OCI-LY3 (cell line): ENCODE measurements around the gene TEX13B.

Experiments used
- H2AFZ ChIP-seq: fragments of 200-600, 300-600 bp; shearing (Covaris generic); 2 replicates; pipeline ENCODE4 v1.6.0; 2014; ENCODE audit warnings: antibody characterized with exemption, low read depth, low read length
- H3K27ac ChIP-seq: fragments of 200-600, 300-600 bp; sonication (generic); 2 replicates; pipeline ENCODE4 v1.5.1; 2014; ENCODE audit warnings: mild to moderate bottlenecking, low read length, moderate library complexity, mixed read lengths
- H3K27me3 ChIP-seq: fragments of 200-600, 300-600 bp; sonication (generic); 2 replicates; pipeline ENCODE4 v1.6.1; 2014; ENCODE audit warnings: low read depth, low read length, mixed read lengths
- H3K36me3 ChIP-seq: fragments of 200-600, 300-600 bp; sonication (generic); replicated peaks from 2 replicates; pipeline ENCODE3; 2014; ENCODE audit warnings: low read depth, low read length, mixed read lengths
- H3K4me1 ChIP-seq: fragments of 300-600, 200-600 bp; sonication (generic); 2 replicates; pipeline ENCODE4 v1.6.1; 2014; ENCODE audit warnings: low read length, mixed read lengths
- H3K4me2 ChIP-seq: fragments of 200-600, 300-600 bp; sonication (generic); 2 replicates; pipeline ENCODE4 v1.6.1; 2014; ENCODE audit warnings: low read length, mixed read lengths
- H3K4me3 ChIP-seq: fragments of 300-600, 200-600 bp; sonication (generic); 2 replicates; pipeline ENCODE4 v1.5.1; 2014; ENCODE audit warnings: antibody characterized with exemption, mild to moderate bottlenecking, low read length, moderate library complexity
- H3K79me2 ChIP-seq: fragments of 300-600, 200-600 bp; shearing (Covaris generic); 2 replicates; pipeline ENCODE4 v1.6.1; 2014; ENCODE audit warnings: mild to moderate bottlenecking, low read length, mixed read lengths
- H3K9ac ChIP-seq: fragments of 300-600, 200-600 bp; shearing (Covaris generic); 2 replicates; pipeline ENCODE4 v1.6.0; 2014; ENCODE audit warnings: mild to moderate bottlenecking, low read length, moderate library complexity
- H3K9me3 ChIP-seq: fragments of 200-600, 300-600 bp; shearing (Covaris generic); 2 replicates; pipeline ENCODE4 v1.6.1; 2014; ENCODE audit warnings: low read length, mixed read lengths; ENCODE audit not compliant: insufficient read depth
- H4K20me1 ChIP-seq: fragments of 200-600, 300-600 bp; sonication (generic); 2 replicates; pipeline ENCODE4 v1.6.1; 2016; ENCODE audit warnings: low read length, mixed read lengths; ENCODE audit not compliant: insufficient read depth
- EZH2phosphoT487 ChIP-seq: fragments of 200-600 bp; shearing (Covaris generic); IDR thresholded peaks from 2 replicates; pipeline ENCODE4 v1.6.1; 2018; ENCODE audit warnings: antibody characterized with exemption, mixed run types, low read depth
- TF ChIP-seq, protein P1 (sequence below): fragments of 200-600, 300-600 bp; sonication (generic); IDR thresholded peaks from 2 replicates; pipeline ENCODE4 v1.5.1; 2014; ENCODE audit warnings: antibody characterized with exemption, low read length, low read depth

The TEX13B gene

GRCh38 chrX:107985033-107985432, 2.9 kb upstream of the TEX13B start:
- Histone ChIP-seq H3K4me1 (peaks cover 3% of the 10 kb centered on the region; the same call in 1 of the 2 replicates), H3K27me3 (no peaks in the 10 kb centered on the region), H3K27ac (no peak overlapping the region), H3K79me2 (no peaks in the 10 kb centered on the region), H3K4me2 (no peak overlapping the region), H3K9me3 (no peaks in the 10 kb centered on the region), H2AFZ (no peak overlapping the region), H3K9ac (no peak overlapping the region), H4K20me1 (no peaks in the 10 kb centered on the region), H3K4me3 (no peak overlapping the region), H3K36me3 (no peaks in the 10 kb centered on the region)
- no peak for TF ChIP-seq EZH2phosphoT487
- TF ChIP-seq, protein P1, sequence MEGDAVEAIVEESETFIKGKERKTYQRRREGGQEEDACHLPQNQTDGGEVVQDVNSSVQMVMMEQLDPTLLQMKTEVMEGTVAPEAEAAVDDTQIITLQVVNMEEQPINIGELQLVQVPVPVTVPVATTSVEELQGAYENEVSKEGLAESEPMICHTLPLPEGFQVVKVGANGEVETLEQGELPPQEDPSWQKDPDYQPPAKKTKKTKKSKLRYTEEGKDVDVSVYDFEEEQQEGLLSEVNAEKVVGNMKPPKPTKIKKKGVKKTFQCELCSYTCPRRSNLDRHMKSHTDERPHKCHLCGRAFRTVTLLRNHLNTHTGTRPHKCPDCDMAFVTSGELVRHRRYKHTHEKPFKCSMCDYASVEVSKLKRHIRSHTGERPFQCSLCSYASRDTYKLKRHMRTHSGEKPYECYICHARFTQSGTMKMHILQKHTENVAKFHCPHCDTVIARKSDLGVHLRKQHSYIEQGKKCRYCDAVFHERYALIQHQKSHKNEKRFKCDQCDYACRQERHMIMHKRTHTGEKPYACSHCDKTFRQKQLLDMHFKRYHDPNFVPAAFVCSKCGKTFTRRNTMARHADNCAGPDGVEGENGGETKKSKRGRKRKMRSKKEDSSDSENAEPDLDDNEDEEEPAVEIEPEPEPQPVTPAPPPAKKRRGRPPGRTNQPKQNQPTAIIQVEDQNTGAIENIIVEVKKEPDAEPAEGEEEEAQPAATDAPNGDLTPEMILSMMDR: no peak

- H3K9ac ChIP-seq: no peak overlapping the region
- H2AFZ ChIP-seq: no peak overlapping the region
- peaks cover 3% of the 10 kb centered on the region; the same call in 1 of the 2 replicates for H3K27me3 ChIP-seq
- no peaks in the 10 kb centered on the region for H3K36me3 ChIP-seq
- H3K27ac ChIP-seq: peak overlapping the region; percentile 55
- H3K4me3 ChIP-seq: no peak overlapping the region
- peaks cover 9% of the 10 kb centered on the region; the same call in 1 of the 2 replicates for H3K4me1 ChIP-seq
- TF ChIP-seq, protein P1: no peak
- no peak for TF ChIP-seq EZH2phosphoT487
- H4K20me1 ChIP-seq: no peaks in the 10 kb centered on the region
- no peak overlapping the region for H3K4me2 ChIP-seq
- H3K79me2 ChIP-seq: no peaks in the 10 kb centered on the region
- H3K9me3 ChIP-seq: no peaks in the 10 kb centered on the region
Observed at GRCh38 chrX:107979534-107979933, 2.6 kb downstream of the TEX13B start.

DNA sequence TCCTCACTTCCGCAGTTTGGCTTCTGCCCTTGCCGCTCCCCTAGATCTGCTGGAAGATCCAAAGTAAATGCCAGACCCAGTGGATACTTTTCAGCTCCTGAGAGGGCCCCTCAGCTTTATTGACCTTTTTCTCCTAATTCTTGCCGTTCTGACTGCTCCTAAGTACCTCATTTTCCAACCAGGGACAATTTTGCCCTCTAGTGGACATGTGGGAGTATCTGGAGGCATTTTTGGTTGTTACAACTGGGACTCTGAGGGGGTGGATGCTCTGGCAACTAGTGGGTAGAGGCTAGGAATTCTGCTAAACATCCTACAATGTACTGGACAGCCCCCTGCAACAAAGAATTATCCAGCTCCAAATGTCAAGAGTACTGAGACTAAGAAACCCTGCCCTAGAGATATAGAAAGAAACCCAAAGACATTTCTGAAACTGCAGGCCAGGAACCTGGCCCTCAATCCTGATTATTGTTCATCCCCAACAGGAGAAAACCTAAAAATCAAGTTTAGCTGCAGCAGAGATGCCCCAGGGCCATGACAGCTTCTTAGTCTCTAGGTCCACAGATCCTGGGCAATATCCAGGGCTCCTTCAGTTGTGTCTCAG, 3.4 kb downstream of the TEX13B start:
- Histone ChIP-seq H2AFZ (no peak overlapping the region), H3K36me3 (no peaks in the 10 kb centered on the region)

GRCh38 chrX:107978071-107978470, 4.1 kb downstream of the TEX13B start:
- Histone ChIP-seq H3K4me2 (no peak overlapping the region), H3K27me3 (peaks cover 3% of the 10 kb centered on the region; the same call in 1 of the 2 replicates), H4K20me1 (no peaks in the 10 kb centered on the region), H2AFZ (no peak overlapping the region), H3K79me2 (no peaks in the 10 kb centered on the region), H3K4me1 (peaks cover 9% of the 10 kb centered on the region; the same call in 1 of the 2 replicates), H3K9me3 (no peaks in the 10 kb centered on the region), H3K9ac (no peak overlapping the region), H3K4me3 (no peak overlapping the region), H3K36me3 (no peaks in the 10 kb centered on the region), H3K27ac (no peak overlapping the region)
- TF ChIP-seq, protein P1: no peak
- no peak for TF ChIP-seq EZH2phosphoT487

More for the DNA sequence above, 3.4 kb downstream of the TEX13B start:
- Histone ChIP-seq H3K79me2 (no peaks in the 10 kb centered on the region), H3K9ac (no peak overlapping the region), H3K4me1 (peaks cover 9% of the 10 kb centered on the region; the same call in 1 of the 2 replicates), H3K4me3 (no peak overlapping the region), H3K27me3 (peaks cover 3% of the 10 kb centered on the region; the same call in 1 of the 2 replicates), H3K9me3 (no peaks in the 10 kb centered on the region), H3K27ac (no peak overlapping the region), H3K4me2 (no peak overlapping the region), H4K20me1 (no peaks in the 10 kb centered on the region)
- TF ChIP-seq, protein P1: peak; percentile 40
- TF ChIP-seq EZH2phosphoT487: no peak
